HAP-1 (cell line): ENCODE data around the gene UBXN7.
A peak's percentile ranks its signal among the peaks of the same experiment; 100 is the strongest.
"Not testable (repeated sequence)": the region's sequence is repeated elsewhere in the genome, so short reads cannot be mapped to it uniquely, and the experiment has no call there.

Source experiments
- DNase-seq, 2 experiments: peaks; one replicate each; pipeline ENCODE4 v3.0.0-alpha.2; 2016 to 2020; ENCODE audit warnings: low spot score in 2 of 2
- H3K27me3 ChIP-seq: fragments of 250-450 bp; sonication (Bioruptor Pico); 2 replicates; pipeline ENCODE4 v1.5.1; 2020; ENCODE audit warnings: low read depth, mild to moderate bottlenecking, moderate library complexity
- H3K36me3 ChIP-seq: fragments of 250-450 bp; sonication (Bioruptor Pico); replicated peaks from 2 replicates; pipeline ENCODE4 v1.5.1; 2020; ENCODE audit warnings: mild to moderate bottlenecking
- H3K4me1 ChIP-seq: fragments of 250-450 bp; sonication (Bioruptor Pico); 2 replicates; pipeline ENCODE4 v1.5.1; 2020; ENCODE audit warnings: mild to moderate bottlenecking
- H3K4me3 ChIP-seq: fragments of 250-450 bp; sonication (Bioruptor Pico); 2 replicates; pipeline ENCODE4 v1.5.1; 2020; ENCODE audit warnings: mild to moderate bottlenecking, moderate library complexity
- H3K9me3 ChIP-seq: fragments of 250-450 bp; sonication (Bioruptor Pico); 2 replicates; pipeline ENCODE4 v1.5.1; 2020; ENCODE audit warnings: mild to moderate bottlenecking, moderate library complexity
- in situ Hi-C: fragments of 300-500 bp; cut with MboI; formaldehyde crosslinking; loops from 3 replicates; pipeline ENCODE4 v1.14.3; 2020; ENCODE audit warnings: low sequenced_read_pairs, inconsistent platforms, mixed read lengths

The UBXN7 gene

DNA sequence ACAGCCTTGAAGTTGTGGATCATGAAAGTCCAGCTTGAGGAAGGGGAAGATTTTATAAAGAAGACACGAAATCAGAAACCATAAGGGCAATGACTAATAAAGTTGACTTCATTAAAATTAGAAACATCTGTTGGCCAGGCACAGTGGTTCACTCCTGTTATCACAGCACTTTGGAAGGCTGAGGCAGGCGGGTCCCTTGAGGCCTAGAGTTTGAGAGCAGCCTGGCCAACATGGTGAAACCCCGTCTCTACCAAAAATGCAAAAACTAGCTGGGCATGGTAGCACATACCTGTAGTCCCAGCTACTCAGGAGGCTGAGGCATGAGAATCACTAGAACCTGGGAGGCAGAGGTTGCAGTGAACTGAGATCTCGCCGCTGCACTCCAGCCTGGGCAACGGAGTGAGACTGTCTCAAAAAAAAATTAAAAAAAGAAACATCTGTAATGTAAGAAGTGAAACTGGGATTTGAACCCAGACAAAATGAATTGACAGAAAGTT is 7.9 kb upstream of the UBXN7 start:
- no peaks in the 10 kb centered on the region for H3K27me3 ChIP-seq
- DNase-seq = no peak
- no peaks in the 10 kb centered on the region for H3K36me3 ChIP-seq
- peaks cover 14% of the 10 kb centered on the region for H3K4me1 ChIP-seq
- no peaks in the 10 kb centered on the region for H3K9me3 ChIP-seq
- H3K4me3 ChIP-seq = no peak overlapping the region
- in situ Hi-C loops = no loop called here

GRCh38 chr3:196431181-196432136 is 768 bp downstream of the UBXN7 start:
- H3K4me3 ChIP-seq = peak overlapping the region; percentile 97
- in situ Hi-C loops = no loop called here
- peaks cover 8% of the 10 kb centered on the region for H3K36me3 ChIP-seq
- peaks cover 4% of the 10 kb centered on the region for H3K4me1 ChIP-seq
- H3K9me3 ChIP-seq = no peaks in the 10 kb centered on the region
- H3K27me3 ChIP-seq = no peaks in the 10 kb centered on the region
- peak; percentile 40 to 56 for DNase-seq

DNA sequence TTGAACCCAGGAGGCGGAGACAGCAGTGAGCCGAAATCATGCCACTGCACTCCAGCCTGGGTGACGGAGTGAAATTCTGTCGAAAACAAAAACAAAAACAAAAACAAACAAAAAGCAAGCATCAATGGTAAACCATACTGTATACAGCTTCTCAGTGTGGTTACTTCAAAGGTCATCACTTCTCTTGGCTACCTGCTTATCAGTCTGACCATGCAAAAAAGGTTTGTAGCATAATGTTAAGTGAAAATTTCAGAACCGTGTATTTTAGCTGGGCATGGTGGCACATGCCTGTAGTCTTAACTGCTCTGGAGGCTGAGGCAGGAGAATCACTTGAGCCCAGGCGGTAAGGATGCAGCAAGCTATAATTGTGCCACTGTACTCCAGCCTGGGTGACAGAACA is 4.2 kb downstream of the UBXN7 start:
- no peaks in the 10 kb centered on the region for H3K9me3 ChIP-seq
- peaks cover 4% of the 10 kb centered on the region for H3K4me1 ChIP-seq
- in situ Hi-C loops = no loop called here
- H3K4me3 ChIP-seq = no peak overlapping the region
- H3K27me3 ChIP-seq = no peaks in the 10 kb centered on the region
- peaks cover 8% of the 10 kb centered on the region for H3K36me3 ChIP-seq
- DNase-seq = no peak

DNA sequence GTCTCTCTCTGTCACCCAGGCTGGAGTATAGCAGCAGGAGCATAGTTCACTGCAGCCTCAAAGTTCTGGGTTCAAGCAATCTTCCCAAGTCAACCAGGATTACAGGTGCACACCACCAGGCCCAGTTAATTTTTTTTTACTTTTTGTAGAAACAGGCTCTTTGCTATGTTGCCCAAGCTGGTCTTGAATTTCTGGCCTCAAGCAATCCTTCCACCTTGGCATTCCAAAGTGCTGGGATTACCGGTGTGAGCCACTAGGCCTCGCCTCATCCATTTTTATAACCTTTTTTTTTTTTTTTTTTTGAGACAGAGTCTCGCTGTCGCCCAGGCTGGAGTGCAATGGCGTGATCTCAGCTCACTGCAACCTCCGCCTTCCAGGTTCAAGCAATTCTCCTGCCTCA is 7.8 kb downstream of the UBXN7 start:
- H3K4me1 ChIP-seq, DNase-seq, H3K36me3 ChIP-seq, in situ Hi-C loops, H3K27me3 ChIP-seq, H3K4me3 ChIP-seq, H3K9me3 ChIP-seq: not testable (repeated sequence)

- no peaks in the 10 kb centered on the region for H3K9me3 ChIP-seq
- no peaks in the 10 kb centered on the region for H3K27me3 ChIP-seq
- H3K36me3 ChIP-seq = peaks cover 5% of the 10 kb centered on the region
- H3K4me1 ChIP-seq = no peaks in the 10 kb centered on the region
- DNase-seq = peak in 1 of 2 experiments; percentile 44
- in situ Hi-C loops = no loop called here
- H3K4me3 ChIP-seq = no peak overlapping the region
Measured at GRCh38 chr3:196423044-196423781, 9.0 kb downstream of the UBXN7 start.

DNA sequence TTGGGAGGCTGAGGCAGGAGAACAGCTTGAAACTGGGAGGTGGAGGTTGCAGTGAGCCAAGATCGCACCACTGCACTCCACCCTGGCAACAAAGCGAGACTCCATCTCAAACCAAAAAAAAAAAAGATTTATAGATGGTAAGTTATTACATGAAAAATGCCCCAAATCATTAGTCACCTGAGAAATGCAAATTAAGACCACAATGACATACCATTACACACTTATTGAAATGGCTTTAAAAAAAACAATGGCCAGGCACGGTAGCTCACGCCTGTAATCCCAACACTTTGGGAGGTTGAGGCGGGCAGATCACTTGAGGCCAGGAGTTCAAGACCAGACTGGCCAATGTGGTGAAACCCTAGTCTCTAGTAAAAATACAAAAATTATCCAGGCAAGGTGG is 10.6 kb downstream of the UBXN7 start:
- H3K4me3 ChIP-seq, in situ Hi-C loops, H3K4me1 ChIP-seq, H3K36me3 ChIP-seq, H3K9me3 ChIP-seq, DNase-seq, H3K27me3 ChIP-seq: not testable (repeated sequence)

DNA sequence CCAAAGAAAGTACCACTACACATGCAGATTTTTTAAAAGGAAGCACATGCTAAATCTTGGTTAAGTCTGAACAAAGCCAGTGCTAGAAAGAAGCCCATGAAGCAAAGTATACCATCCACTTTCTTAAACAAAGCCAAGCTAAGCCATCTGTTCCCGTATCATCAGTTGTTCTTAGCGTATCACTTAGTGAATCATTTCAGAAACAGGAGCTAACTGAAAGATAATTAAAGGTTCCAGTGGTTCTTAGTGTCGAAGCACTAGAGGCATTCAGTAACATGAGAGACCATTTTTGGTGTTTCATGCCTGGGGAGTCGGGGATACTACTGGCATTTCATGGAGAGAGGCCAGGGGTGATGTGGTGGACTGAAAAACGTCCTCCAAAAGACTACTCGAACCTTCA is 12.8 kb downstream of the UBXN7 start:
- Histone ChIP-seq H3K27me3 (no peaks in the 10 kb centered on the region), H3K9me3 (no peaks in the 10 kb centered on the region), H3K36me3 (no peaks in the 10 kb centered on the region), H3K4me3 (no peak overlapping the region), H3K4me1 (no peaks in the 10 kb centered on the region)
- in situ Hi-C loops = no loop called here
- no peak for DNase-seq

GRCh38 chr3:196418601-196419000 is 13.6 kb downstream of the UBXN7 start:
- Histone ChIP-seq H3K27me3 (no peaks in the 10 kb centered on the region), H3K4me3 (no peak overlapping the region), H3K36me3 (no peaks in the 10 kb centered on the region), H3K4me1 (no peaks in the 10 kb centered on the region), H3K9me3 (no peaks in the 10 kb centered on the region)
- in situ Hi-C loops = no loop called here
- DNase-seq = no peak

- no peak overlapping the region for H3K4me3 ChIP-seq
- peaks cover 9% of the 10 kb centered on the region for H3K4me1 ChIP-seq
- no peak for DNase-seq
- no peaks in the 10 kb centered on the region for H3K36me3 ChIP-seq
- in situ Hi-C loops = no loop called here
- no peaks in the 10 kb centered on the region for H3K27me3 ChIP-seq
- no peaks in the 10 kb centered on the region for H3K9me3 ChIP-seq
Measured at GRCh38 chr3:196414469-196414868, 17.8 kb downstream of the UBXN7 start.

- Histone ChIP-seq H3K4me1 (peaks cover 9% of the 10 kb centered on the region), H3K36me3 (no peaks in the 10 kb centered on the region), H3K4me3 (no peak overlapping the region), H3K27me3 (no peaks in the 10 kb centered on the region), H3K9me3 (no peaks in the 10 kb centered on the region)
- in situ Hi-C loops = no loop called here
- DNase-seq = peak in 1 of 2 experiments; percentile 26
Measured at GRCh38 chr3:196412704-196413103, 19.5 kb downstream of the UBXN7 start.

GRCh38 chr3:196409409-196409808 is 22.8 kb downstream of the UBXN7 start:
- no peak for DNase-seq
- Histone ChIP-seq H3K4me3 (no peak overlapping the region), H3K4me1 (peaks cover 9% of the 10 kb centered on the region), H3K9me3 (no peaks in the 10 kb centered on the region), H3K36me3 (peaks cover 3% of the 10 kb centered on the region; the same call in 1 of the 2 replicates), H3K27me3 (no peaks in the 10 kb centered on the region)
- in situ Hi-C loops = no loop called here

- in situ Hi-C loops = no loop called here
- Histone ChIP-seq H3K9me3 (no peaks in the 10 kb centered on the region), H3K27me3 (no peaks in the 10 kb centered on the region), H3K36me3 (peaks cover 3% of the 10 kb centered on the region; the same call in 1 of the 2 replicates), H3K4me1 (peaks cover 9% of the 10 kb centered on the region), H3K4me3 (no peak overlapping the region)
- peak in 1 of 2 experiments; percentile 72 for DNase-seq
Measured at GRCh38 chr3:196408565-196409300, 23.5 kb downstream of the UBXN7 start.

- no peak for DNase-seq
- Histone ChIP-seq H3K9me3 (no peaks in the 10 kb centered on the region), H3K36me3 (peaks cover 8% of the 10 kb centered on the region; the same call in 1 of the 2 replicates), H3K27me3 (no peaks in the 10 kb centered on the region), H3K4me3 (no peak overlapping the region), H3K4me1 (no peaks in the 10 kb centered on the region)
- in situ Hi-C loops = no loop called here
Measured at GRCh38 chr3:196406811-196407470, 25.3 kb downstream of the UBXN7 start.
